ENCODE results near the gene CLUH.

The CLUH gene

GRCh38 chr17:2705263-2705662 lies 6.3 kb downstream of the CLUH start:
- H3K79me2 ChIP-seq (ENCODE audit: low read length), result peaks cover 63% of the 10 kb centered on the region
- H3K9me3 ChIP-seq (ENCODE audit: insufficient read depth, low read length), result no peaks in the 10 kb centered on the region
- H2AFZ ChIP-seq (ENCODE audit: low read depth, low read length), result no peak overlapping the region
- TF ChIP-seq CTCF (IDR thresholded peaks at IDR 0.05; ENCODE audit: low read depth, low read length) (no peak), EZH2phosphoT487 (IDR thresholded peaks at IDR 0.05; ENCODE audit: low read depth) (no peak)
- H3K27me3 ChIP-seq (ENCODE audit: low read depth, low read length), result no peaks in the 10 kb centered on the region
- H4K20me1 ChIP-seq (ENCODE audit: insufficient read depth, low read length), result peaks cover 55% of the 10 kb centered on the region
- H3K4me1 ChIP-seq (ENCODE audit: low read length), result peaks cover 11% of the 10 kb centered on the region
- no peak overlapping the region for H3K9ac ChIP-seq (ENCODE audit: low read length)
- no peaks in the 10 kb centered on the region for H3K36me3 ChIP-seq (replicated peaks; ENCODE audit: low read depth, low read length)
- H3K27ac ChIP-seq (ENCODE audit: low read length), result no peak overlapping the region
- no peak overlapping the region for H3K4me2 ChIP-seq (ENCODE audit: low read length)
- H3K4me3 ChIP-seq (ENCODE audit: low read length), result no peak overlapping the region

- Histone ChIP-seq H3K27ac (ENCODE audit: low read length) (no peak overlapping the region), H3K27me3 (ENCODE audit: low read depth, low read length) (no peaks in the 10 kb centered on the region), H3K79me2 (ENCODE audit: low read length) (peaks cover 59% of the 10 kb centered on the region), H3K9me3 (ENCODE audit: insufficient read depth, low read length) (no peaks in the 10 kb centered on the region), H3K36me3 (replicated peaks; ENCODE audit: low read depth, low read length) (no peaks in the 10 kb centered on the region), H3K4me2 (ENCODE audit: low read length) (no peak overlapping the region), H3K9ac (ENCODE audit: low read length) (no peak overlapping the region), H3K4me1 (ENCODE audit: low read length) (peaks cover 11% of the 10 kb centered on the region), H2AFZ (ENCODE audit: low read depth, low read length) (no peak overlapping the region), H3K4me3 (ENCODE audit: low read length) (no peak overlapping the region), H4K20me1 (ENCODE audit: insufficient read depth, low read length) (peaks cover 51% of the 10 kb centered on the region)
- no peak for TF ChIP-seq EZH2phosphoT487 (IDR thresholded peaks at IDR 0.05; ENCODE audit: low read depth)
- no peak for TF ChIP-seq CTCF (IDR thresholded peaks at IDR 0.05; ENCODE audit: low read depth, low read length)
Observed at GRCh38 chr17:2704890-2705248, 6.7 kb downstream of the CLUH start.

- H3K4me1 ChIP-seq (ENCODE audit: low read length), result peaks cover 11% of the 10 kb centered on the region
- no peak overlapping the region for H2AFZ ChIP-seq (ENCODE audit: low read depth, low read length)
- TF ChIP-seq CTCF (IDR thresholded peaks at IDR 0.05; ENCODE audit: low read depth, low read length), result no peak
- no peak for TF ChIP-seq EZH2phosphoT487 (IDR thresholded peaks at IDR 0.05; ENCODE audit: low read depth)
- no peak overlapping the region for H3K4me2 ChIP-seq (ENCODE audit: low read length)
- no peak overlapping the region for H3K4me3 ChIP-seq (ENCODE audit: low read length)
- no peak overlapping the region for H3K9ac ChIP-seq (ENCODE audit: low read length)
- H3K27ac ChIP-seq (ENCODE audit: low read length), result no peak overlapping the region
- H3K36me3 ChIP-seq (replicated peaks; ENCODE audit: low read depth, low read length), result no peaks in the 10 kb centered on the region
- H3K9me3 ChIP-seq (ENCODE audit: insufficient read depth, low read length), result no peaks in the 10 kb centered on the region
- peaks cover 46% of the 10 kb centered on the region for H4K20me1 ChIP-seq (ENCODE audit: insufficient read depth, low read length)
- peaks cover 53% of the 10 kb centered on the region for H3K79me2 ChIP-seq (ENCODE audit: low read length)
- H3K27me3 ChIP-seq (ENCODE audit: low read depth, low read length), result no peaks in the 10 kb centered on the region
Observed at GRCh38 chr17:2704031-2704889, 7.3 kb downstream of the CLUH start.

- Histone ChIP-seq H4K20me1 (ENCODE audit: insufficient read depth, low read length) (peaks cover 40% of the 10 kb centered on the region), H3K27ac (ENCODE audit: low read length) (no peak overlapping the region), H2AFZ (ENCODE audit: low read depth, low read length) (no peak overlapping the region), H3K4me2 (ENCODE audit: low read length) (no peak overlapping the region), H3K9ac (ENCODE audit: low read length) (no peak overlapping the region), H3K36me3 (replicated peaks; ENCODE audit: low read depth, low read length) (peaks cover 2% of the 10 kb centered on the region), H3K79me2 (ENCODE audit: low read length) (peaks cover 46% of the 10 kb centered on the region), H3K9me3 (ENCODE audit: insufficient read depth, low read length) (no peaks in the 10 kb centered on the region), H3K4me3 (ENCODE audit: low read length) (no peak overlapping the region), H3K4me1 (ENCODE audit: low read length) (peaks cover 8% of the 10 kb centered on the region), H3K27me3 (ENCODE audit: low read depth, low read length) (no peaks in the 10 kb centered on the region)
- TF ChIP-seq EZH2phosphoT487 (IDR thresholded peaks at IDR 0.05; ENCODE audit: low read depth) (no peak), CTCF (IDR thresholded peaks at IDR 0.05; ENCODE audit: low read depth, low read length) (no peak)
Observed at GRCh38 chr17:2703606-2704005, 8.0 kb downstream of the CLUH start.
